HFFc6 (cell line): ENCODE results near the gene FBXO48. TPM values are rescaled to one million over a fixed set of nuclear protein-coding genes. Genes with fewer than 3 reads are reported as not detected.

Experiments used
- DNase-seq: peaks from one replicate; pipeline ENCODE4 v3.0.0-alpha.2; 2018
- H3K27ac Mint-ChIP-seq: 2 replicates; pipeline ENCODE4 v1.8.0; 2020; ENCODE audit warnings: mild to moderate bottlenecking, mixed read lengths
- H3K27me3 Mint-ChIP-seq: 2 replicates; pipeline ENCODE4 v1.8.0; 2021; ENCODE audit warnings: mild to moderate bottlenecking, moderate library complexity, mixed read lengths; ENCODE audit not compliant: insufficient read depth
- H3K36me3 Mint-ChIP-seq: 2 replicates; pipeline ENCODE4 v1.8.0; 2021; ENCODE audit warnings: low read depth, mixed read lengths
- H3K4me1 Mint-ChIP-seq: 2 replicates; pipeline ENCODE4 v1.8.0; 2020; ENCODE audit warnings: low read depth, mixed read lengths
- H3K4me3 Mint-ChIP-seq: 2 replicates; pipeline ENCODE4 v1.8.0; 2020; ENCODE audit warnings: mild to moderate bottlenecking, moderate library complexity, mixed read lengths
- H3K9me3 Mint-ChIP-seq: 2 replicates; pipeline ENCODE4 v1.8.0; 2020; ENCODE audit warnings: mild to moderate bottlenecking, mixed read lengths
- total RNA-seq, 6 experiments: library from RNA; stranded (reverse); fragmentation: NEBNext Ultra II Directional; extraction: Animal tissue kit (Norgen Biotek cat#: 25700); gene quantifications; 2 replicates in 1 of 6; 3 replicates in 5 of 6; pipeline ENCODE4 v1.2.3, GENCODE V29; 2021
- TF ChIP-seq, protein P1 (sequence below): fragments of 200-600 bp; sonication (generic); IDR thresholded peaks from 2 replicates; pipeline ENCODE4 v1.5.0; 2021; ENCODE audit warnings: antibody characterized with exemption, mild to moderate bottlenecking

Gene FBXO48
- total RNA-seq, 6 experiments from 2014 or later: 0.40 to 0.85 (median 0.72) TPM

DNA sequence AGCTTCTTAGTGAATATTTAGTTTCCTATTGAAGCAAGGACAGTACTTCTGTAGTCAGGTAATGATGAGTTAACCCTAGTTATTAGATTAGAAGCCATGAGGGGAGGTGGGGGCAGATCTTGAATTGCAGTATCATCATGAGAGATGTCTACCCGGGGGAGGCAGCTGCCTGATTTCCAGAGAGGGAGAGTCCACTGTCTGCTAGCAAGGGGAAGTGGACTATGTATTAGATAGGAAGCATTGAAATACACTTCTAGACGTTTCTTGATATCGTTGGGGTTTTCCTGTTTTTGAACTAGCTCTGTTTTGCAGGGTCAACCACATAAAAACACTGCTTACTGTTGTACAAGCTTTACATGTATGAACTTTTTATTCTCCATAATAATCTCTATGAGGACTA, 39.1 kb upstream of the FBXO48 start:
- H3K27me3 Mint-ChIP-seq: no peaks in the 10 kb centered on the region
- TF ChIP-seq, protein P1, sequence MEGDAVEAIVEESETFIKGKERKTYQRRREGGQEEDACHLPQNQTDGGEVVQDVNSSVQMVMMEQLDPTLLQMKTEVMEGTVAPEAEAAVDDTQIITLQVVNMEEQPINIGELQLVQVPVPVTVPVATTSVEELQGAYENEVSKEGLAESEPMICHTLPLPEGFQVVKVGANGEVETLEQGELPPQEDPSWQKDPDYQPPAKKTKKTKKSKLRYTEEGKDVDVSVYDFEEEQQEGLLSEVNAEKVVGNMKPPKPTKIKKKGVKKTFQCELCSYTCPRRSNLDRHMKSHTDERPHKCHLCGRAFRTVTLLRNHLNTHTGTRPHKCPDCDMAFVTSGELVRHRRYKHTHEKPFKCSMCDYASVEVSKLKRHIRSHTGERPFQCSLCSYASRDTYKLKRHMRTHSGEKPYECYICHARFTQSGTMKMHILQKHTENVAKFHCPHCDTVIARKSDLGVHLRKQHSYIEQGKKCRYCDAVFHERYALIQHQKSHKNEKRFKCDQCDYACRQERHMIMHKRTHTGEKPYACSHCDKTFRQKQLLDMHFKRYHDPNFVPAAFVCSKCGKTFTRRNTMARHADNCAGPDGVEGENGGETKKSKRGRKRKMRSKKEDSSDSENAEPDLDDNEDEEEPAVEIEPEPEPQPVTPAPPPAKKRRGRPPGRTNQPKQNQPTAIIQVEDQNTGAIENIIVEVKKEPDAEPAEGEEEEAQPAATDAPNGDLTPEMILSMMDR: no peak
- no peak overlapping the region for H3K4me3 Mint-ChIP-seq
- no peak for DNase-seq
- H3K4me1 Mint-ChIP-seq: peaks cover 5% of the 10 kb centered on the region; the same call in 1 of the 2 replicates
- H3K27ac Mint-ChIP-seq: no peak overlapping the region
- no peaks in the 10 kb centered on the region for H3K36me3 Mint-ChIP-seq
- no peaks in the 10 kb centered on the region for H3K9me3 Mint-ChIP-seq

DNA sequence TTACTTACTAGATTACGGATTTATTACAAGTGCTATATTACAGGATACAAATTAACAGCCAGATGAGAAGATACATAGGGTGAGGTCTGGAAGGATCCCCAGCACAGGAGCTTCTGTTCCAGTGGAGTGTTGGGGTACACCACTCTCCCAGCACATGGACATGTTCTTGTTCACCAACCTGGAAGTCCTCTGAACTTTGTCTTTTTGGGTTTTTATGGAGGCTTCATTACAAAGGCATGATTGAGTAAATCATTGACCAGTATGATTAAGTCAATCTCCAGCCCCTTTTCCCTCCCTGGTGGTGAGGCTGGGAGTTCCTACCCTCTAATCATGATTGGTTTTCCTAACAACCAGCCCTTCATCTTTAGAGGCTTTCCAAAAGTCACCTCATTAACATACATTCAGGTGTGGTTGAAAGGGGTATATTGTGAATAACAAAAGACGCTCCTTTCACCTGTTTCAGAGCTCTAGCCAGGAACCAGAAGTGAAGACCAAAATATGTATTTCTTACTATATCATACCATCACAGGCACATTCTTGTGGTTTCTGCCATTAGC, 38.6 kb upstream of the FBXO48 start:
- H3K27me3 Mint-ChIP-seq: no peaks in the 10 kb centered on the region
- H3K36me3 Mint-ChIP-seq: no peaks in the 10 kb centered on the region
- DNase-seq: no peak
- H3K9me3 Mint-ChIP-seq: no peaks in the 10 kb centered on the region
- H3K4me1 Mint-ChIP-seq: peaks cover 2% of the 10 kb centered on the region; the same call in 1 of the 2 replicates
- no peak overlapping the region for H3K4me3 Mint-ChIP-seq
- TF ChIP-seq, protein P1: no peak
- H3K27ac Mint-ChIP-seq: no peak overlapping the region

DNA sequence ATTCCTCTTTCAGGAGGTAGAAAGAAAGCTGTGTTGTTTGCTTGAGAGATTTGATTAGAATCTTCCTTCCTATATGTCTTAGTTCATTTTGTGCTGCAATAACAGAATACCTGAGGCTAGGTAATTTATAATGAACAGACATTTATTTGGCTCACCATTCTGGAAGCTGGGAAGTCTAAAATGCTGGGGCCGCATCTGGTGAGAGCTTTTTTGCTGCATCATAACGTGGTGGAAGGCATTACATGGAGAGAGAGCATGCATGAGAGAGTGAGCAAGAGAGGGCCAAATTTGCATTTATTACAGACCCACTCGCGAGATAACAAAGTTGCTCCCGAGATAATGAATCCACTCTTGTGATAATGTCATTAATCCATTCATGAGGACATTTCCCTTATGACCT, 34.7 kb upstream of the FBXO48 start:
- peaks cover 2% of the 10 kb centered on the region for H3K9me3 Mint-ChIP-seq
- H3K4me3 Mint-ChIP-seq: no peak overlapping the region
- no peak for DNase-seq
- no peak overlapping the region for H3K27ac Mint-ChIP-seq
- TF ChIP-seq, protein P1: no peak
- no peaks in the 10 kb centered on the region for H3K27me3 Mint-ChIP-seq
- no peaks in the 10 kb centered on the region for H3K4me1 Mint-ChIP-seq
- no peaks in the 10 kb centered on the region for H3K36me3 Mint-ChIP-seq

DNA sequence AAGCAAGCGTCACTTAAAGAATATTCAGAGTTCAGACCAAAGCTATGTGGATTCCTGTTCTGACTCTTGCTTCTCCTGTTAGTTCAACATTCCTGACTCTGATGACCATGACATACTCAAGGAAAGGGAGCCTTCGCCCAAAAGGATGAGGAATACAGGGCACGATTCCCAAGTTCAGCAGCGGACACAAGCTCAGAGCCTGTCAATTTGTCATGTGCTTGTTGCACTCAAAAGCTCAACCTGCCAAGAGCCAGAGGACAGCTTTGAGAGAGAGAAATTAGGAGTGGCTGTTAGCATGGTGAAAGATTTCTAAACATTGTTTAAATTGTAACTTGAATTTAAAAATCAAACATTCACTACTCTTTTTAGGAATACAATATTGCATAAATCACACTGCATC, 33.6 kb upstream of the FBXO48 start:
- Mint-ChIP-seq H3K27me3 (no peaks in the 10 kb centered on the region), H3K27ac (no peak overlapping the region), H3K4me1 (no peaks in the 10 kb centered on the region), H3K4me3 (no peak overlapping the region), H3K9me3 (peaks cover 7% of the 10 kb centered on the region), H3K36me3 (no peaks in the 10 kb centered on the region)
- TF ChIP-seq, protein P1: no peak
- no peak for DNase-seq

DNA sequence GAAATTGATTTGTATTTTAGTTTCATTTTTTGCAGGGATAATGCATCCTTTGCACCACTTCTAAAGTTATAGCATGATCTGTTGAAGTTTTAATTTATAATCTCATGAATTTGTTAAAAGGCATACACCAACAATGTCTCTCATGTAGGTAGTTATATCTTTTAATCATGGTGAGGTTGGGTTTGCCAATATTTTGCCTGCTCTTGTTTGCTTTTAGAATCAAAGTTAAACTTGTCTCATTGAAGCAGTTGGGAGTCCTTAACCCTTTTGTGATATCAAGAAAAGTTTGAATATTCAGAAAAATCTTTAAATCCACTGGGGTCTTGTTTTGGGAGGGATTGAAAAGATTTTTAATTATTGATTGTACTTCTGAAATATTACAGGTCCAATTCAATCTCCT, 32.0 kb upstream of the FBXO48 start:
- TF ChIP-seq, protein P1: no peak
- Mint-ChIP-seq H3K36me3 (no peaks in the 10 kb centered on the region), H3K4me3 (no peak overlapping the region), H3K27me3 (no peaks in the 10 kb centered on the region; the same call in 1 of the 2 replicates), H3K27ac (no peak overlapping the region), H3K9me3 (peaks cover 7% of the 10 kb centered on the region), H3K4me1 (no peaks in the 10 kb centered on the region)
- no peak for DNase-seq
